IMR-90 (cell line): ENCODE results near the gene CYP39A1. TPM values are rescaled to one million over a fixed set of nuclear protein-coding genes. Genes with fewer than 3 reads are reported as not detected.

Experiments
- ATAC-seq: fragments of 200-7000 bp; cut with Tn5 transposase; 2 replicates; pipeline ENCODE4 v1.9.1; 2020; ENCODE audit warnings: low read depth, mild to moderate bottlenecking, moderate library complexity
- BruUV-seq: library from RNA; stranded (reverse); fragments of 400-500 nt; replicated peaks from 2 replicates; lab custom pipeline; 2021; lab: Mats Ljungman, UMichigan
- CTCF ChIA-PET: fragments of 300-600 bp; formaldehyde crosslinking; extraction: SDS; loops from one replicate; lab custom pipeline; 2021; ENCODE audit warnings: antibody characterized with exemption; lab: Yijun Ruan, JAX
- POLR2A ChIA-PET: fragments of 300-600 bp; sonication (Branson Sonifier 250); formaldehyde crosslinking; loops from one replicate; lab custom pipeline; 2022; ENCODE audit warnings: antibody characterized with exemption; ENCODE audit not compliant: unreplicated experiment; lab: Charles Lee
- DNase-seq: peaks from one replicate; pipeline ENCODE4 v3.0.0; 2013
- H2AFZ ChIP-seq: replicated peaks from 2 replicates; pipeline ENCODE3; 2013; ENCODE audit warnings: low read length, mild to moderate bottlenecking; ENCODE audit not compliant: poor library complexity
- H2AK5ac ChIP-seq: 2 replicates; pipeline ENCODE4 v1.6.1; 2013; ENCODE audit warnings: low read depth, low read length, inconsistent platforms
- H2AK9ac ChIP-seq: replicated peaks from 2 replicates; pipeline ENCODE3; 2013; ENCODE audit warnings: mild to moderate bottlenecking, low read depth, low read length, moderate library complexity; ENCODE audit not compliant: poor library complexity
- H2BK120ac ChIP-seq: 2 replicates; pipeline ENCODE4 v1.6.1; 2013; ENCODE audit warnings: low read depth, low read length, inconsistent platforms
- H2BK15ac ChIP-seq: 3 replicates; pipeline ENCODE4 v1.6.1; 2013; ENCODE audit warnings: low read depth, low read length, inconsistent platforms
- H2BK20ac ChIP-seq: 2 replicates; pipeline ENCODE4 v1.6.1; 2013; ENCODE audit warnings: low read depth, mild to moderate bottlenecking, inconsistent platforms, low read length, moderate library complexity
- H2BK5ac ChIP-seq: 2 replicates; pipeline ENCODE4 v1.6.1; 2013; ENCODE audit warnings: mild to moderate bottlenecking, low read depth, low read length, inconsistent platforms; ENCODE audit not compliant: poor library complexity, severe bottlenecking
- H3K14ac ChIP-seq: replicated peaks from 2 replicates; pipeline ENCODE4 v1.6.1; 2013; ENCODE audit warnings: low read depth, low read length, inconsistent platforms
- H3K18ac ChIP-seq: 2 replicates; pipeline ENCODE4 v1.6.1; 2013; ENCODE audit warnings: low read depth, low read length, control low read depth
- H3K23ac ChIP-seq: 2 replicates; pipeline ENCODE4 v1.6.1; 2013; ENCODE audit warnings: low read depth, low read length, inconsistent platforms
- H3K27ac ChIP-seq: 2 replicates; pipeline ENCODE4 v1.5.1; 2013; ENCODE audit warnings: mild to moderate bottlenecking, control low read depth, low read length; ENCODE audit not compliant: insufficient read depth
- H3K27me3 ChIP-seq: 2 replicates; pipeline ENCODE4 v1.6.1; 2013; ENCODE audit warnings: low read length; ENCODE audit not compliant: control insufficient read depth, insufficient read depth
- H3K36me3 ChIP-seq: 2 replicates; pipeline ENCODE4 v1.6.1; 2013; ENCODE audit warnings: low read length, mixed read lengths; ENCODE audit not compliant: control insufficient read depth, insufficient read depth
- H3K4ac ChIP-seq: 2 replicates; pipeline ENCODE4 v1.6.1; 2013; ENCODE audit warnings: low read depth, low read length, inconsistent platforms
- H3K4me1 ChIP-seq: 2 replicates; pipeline ENCODE4 v1.6.1; 2013; ENCODE audit warnings: low read length, mixed read lengths; ENCODE audit not compliant: control insufficient read depth, insufficient read depth
- H3K4me2 ChIP-seq: 2 replicates; pipeline ENCODE4 v1.6.1; 2013; ENCODE audit warnings: low read depth, mild to moderate bottlenecking, control low read depth, low read length, moderate library complexity
- H3K4me3 ChIP-seq: 2 replicates; pipeline ENCODE4 v1.5.1; 2013; ENCODE audit warnings: low read depth, mild to moderate bottlenecking, control low read depth, low read length, moderate library complexity; ENCODE audit not compliant: insufficient read depth
- H3K56ac ChIP-seq: 2 replicates; pipeline ENCODE4 v1.6.1; 2013; ENCODE audit warnings: low read length, inconsistent platforms; ENCODE audit not compliant: insufficient read depth; ENCODE audit errors: extremely low read depth
- H3K79me1 ChIP-seq, 2 experiments: 2 replicates each; pipeline ENCODE4 v1.6.1; 2013; ENCODE audit warnings: low read length in 2 of 2, inconsistent platforms in 1 of 2, low read depth in 1 of 2
- H3K9ac ChIP-seq: 2 replicates; pipeline ENCODE4 v1.6.1; 2013; ENCODE audit warnings: low read depth, low read length, control low read depth
- H3K9me1 ChIP-seq: 2 replicates; pipeline ENCODE4 v1.6.1; 2013; ENCODE audit warnings: low read length, inconsistent platforms; ENCODE audit not compliant: insufficient read depth
- H3K9me3 ChIP-seq: 2 replicates; pipeline ENCODE4 v1.6.1; 2013; ENCODE audit warnings: low read length; ENCODE audit not compliant: control insufficient read depth, insufficient read depth
- H4K20me1 ChIP-seq: 2 replicates; pipeline ENCODE4 v1.6.1; 2013; ENCODE audit warnings: low read length, inconsistent platforms; ENCODE audit not compliant: insufficient read depth
- H4K5ac ChIP-seq: 2 replicates; pipeline ENCODE4 v1.6.1; 2013; ENCODE audit warnings: mild to moderate bottlenecking, low read depth, low read length, control low read depth
- H4K8ac ChIP-seq, 2 experiments: 2 replicates each; pipeline ENCODE4 v1.6.1; 2013; ENCODE audit warnings: low read depth in 2 of 2, low read length in 2 of 2, control low read depth in 1 of 2, inconsistent platforms in 1 of 2
- H4K91ac ChIP-seq: 2 replicates; pipeline ENCODE4 v1.6.1; 2013; ENCODE audit warnings: low read depth, low read length, inconsistent platforms; ENCODE audit not compliant: insufficient read depth
- MAFK ChIP-seq: IDR thresholded peaks from 2 replicates; pipeline ENCODE4 v1.6.1; 2012; ENCODE audit warnings: low read depth, low read length, improper control_type of control experiment
- MAZ ChIP-seq: IDR thresholded peaks from 2 replicates; pipeline ENCODE4 v1.6.1; 2012; ENCODE audit warnings: low read depth, mild to moderate bottlenecking, low read length, improper control_type of control experiment, moderate library complexity, borderline replicate concordance
- MXI1 ChIP-seq: IDR thresholded peaks from 2 replicates; pipeline ENCODE4 v1.6.1; 2012; ENCODE audit warnings: low read depth, mild to moderate bottlenecking, low read length, moderate library complexity, borderline replicate concordance
- POLR2A ChIP-seq: IDR thresholded peaks from 2 replicates; pipeline ENCODE4 v1.6.1; 2012; ENCODE audit warnings: mild to moderate bottlenecking, low read depth, low read length
- dilution Hi-C: fragments of 300-500 bp; cut with HindIII; formaldehyde crosslinking; loops from one replicate; pipeline ENCODE4 v1.14.3; 2018; ENCODE audit warnings: low sequenced_read_pairs; ENCODE audit not compliant: unreplicated experiment
- in situ Hi-C: fragments of 300-500 bp; cut with MboI; formaldehyde crosslinking; loops from 3 replicates; pipeline ENCODE4 v1.14.3; 2019; ENCODE audit warnings: low sequenced_read_pairs, inconsistent platforms, mixed read lengths
- intact Hi-C: fragments of 100-400 bp; cut with micrococcal nuclease; formaldehyde crosslinking; loops from 2 replicates; pipeline ENCODE4 v1.10.0; 2022
- polyA plus RNA-seq, 3 experiments: library from polyadenylated mRNA; depleted of rRNA; stranded (reverse); fragments of >200 nt; gene quantifications; 2 replicates each; pipeline ENCODE4 v1.2.3, GENCODE V29; 2012; ENCODE audit warnings: low replicate concordance in 1 of 3
- total RNA-seq: library from RNA; depleted of rRNA; stranded (reverse); fragments of >200 nt; gene quantifications from 2 replicates; pipeline ENCODE4 v1.2.3, GENCODE V29; 2012
- TF ChIP-seq, protein P1 (sequence below): conservative IDR thresholded peaks from 2 replicates; pipeline ENCODE4 v1.5.1; 2012; ENCODE audit warnings: mild to moderate bottlenecking, low read depth, low read length, improper control_type of control experiment
- TF ChIP-seq, protein P2 (sequence below): fragments of 150-350 bp; IDR thresholded peaks from 2 replicates; pipeline ENCODE4 v1.6.1; 2016; ENCODE audit warnings: low read depth, mild to moderate bottlenecking, low read length, moderate library complexity, borderline replicate concordance

CYP39A1 gene
- total and polyA plus RNA-seq, 2 of the 4 experiments (the other 2 are of a cell fraction), result 0.03 TPM; not detected in 1

DNA sequence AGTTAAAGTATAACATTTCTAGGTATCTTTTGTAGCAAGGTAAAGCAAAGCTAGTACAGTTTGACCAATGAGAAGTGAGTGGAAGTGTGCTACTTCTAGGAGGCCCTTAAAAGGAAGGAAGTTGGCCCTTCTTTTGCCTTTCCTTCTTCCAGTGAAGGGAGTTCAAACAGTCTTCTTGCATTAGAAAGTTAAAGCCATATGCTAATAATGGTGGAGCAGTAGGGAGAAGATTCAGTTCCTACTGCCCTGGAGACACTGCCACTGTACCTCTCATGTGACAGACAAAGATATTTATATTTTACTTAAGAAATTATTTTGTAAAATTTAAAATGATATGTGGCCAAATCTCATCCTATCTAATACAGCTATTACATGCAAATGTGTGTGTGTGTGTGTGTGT, 135.4 kb downstream of the CYP39A1 start:
- dilution Hi-C loops, result no loop called here

More for the DNA sequence above, 135.4 kb downstream of the CYP39A1 start:
- no peaks in the 10 kb centered on the region for H3K36me3 ChIP-seq
- H3K79me1 ChIP-seq, result no peaks in the 10 kb centered on the region
- H3K9ac ChIP-seq, result no peak overlapping the region
- no peak overlapping the region for H3K27ac ChIP-seq
- no peak overlapping the region for H3K23ac ChIP-seq
- H3K14ac ChIP-seq, result no peak overlapping the region
- TF ChIP-seq POLR2A (no peak), MAZ (no peak), MXI1 (no peak), MAFK (no peak)
- TF ChIP-seq, protein P1, sequence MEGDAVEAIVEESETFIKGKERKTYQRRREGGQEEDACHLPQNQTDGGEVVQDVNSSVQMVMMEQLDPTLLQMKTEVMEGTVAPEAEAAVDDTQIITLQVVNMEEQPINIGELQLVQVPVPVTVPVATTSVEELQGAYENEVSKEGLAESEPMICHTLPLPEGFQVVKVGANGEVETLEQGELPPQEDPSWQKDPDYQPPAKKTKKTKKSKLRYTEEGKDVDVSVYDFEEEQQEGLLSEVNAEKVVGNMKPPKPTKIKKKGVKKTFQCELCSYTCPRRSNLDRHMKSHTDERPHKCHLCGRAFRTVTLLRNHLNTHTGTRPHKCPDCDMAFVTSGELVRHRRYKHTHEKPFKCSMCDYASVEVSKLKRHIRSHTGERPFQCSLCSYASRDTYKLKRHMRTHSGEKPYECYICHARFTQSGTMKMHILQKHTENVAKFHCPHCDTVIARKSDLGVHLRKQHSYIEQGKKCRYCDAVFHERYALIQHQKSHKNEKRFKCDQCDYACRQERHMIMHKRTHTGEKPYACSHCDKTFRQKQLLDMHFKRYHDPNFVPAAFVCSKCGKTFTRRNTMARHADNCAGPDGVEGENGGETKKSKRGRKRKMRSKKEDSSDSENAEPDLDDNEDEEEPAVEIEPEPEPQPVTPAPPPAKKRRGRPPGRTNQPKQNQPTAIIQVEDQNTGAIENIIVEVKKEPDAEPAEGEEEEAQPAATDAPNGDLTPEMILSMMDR, result no peak
- TF ChIP-seq, protein P2, sequence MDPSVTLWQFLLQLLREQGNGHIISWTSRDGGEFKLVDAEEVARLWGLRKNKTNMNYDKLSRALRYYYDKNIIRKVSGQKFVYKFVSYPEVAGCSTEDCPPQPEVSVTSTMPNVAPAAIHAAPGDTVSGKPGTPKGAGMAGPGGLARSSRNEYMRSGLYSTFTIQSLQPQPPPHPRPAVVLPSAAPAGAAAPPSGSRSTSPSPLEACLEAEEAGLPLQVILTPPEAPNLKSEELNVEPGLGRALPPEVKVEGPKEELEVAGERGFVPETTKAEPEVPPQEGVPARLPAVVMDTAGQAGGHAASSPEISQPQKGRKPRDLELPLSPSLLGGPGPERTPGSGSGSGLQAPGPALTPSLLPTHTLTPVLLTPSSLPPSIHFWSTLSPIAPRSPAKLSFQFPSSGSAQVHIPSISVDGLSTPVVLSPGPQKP, result no peak
- no peak overlapping the region for H3K56ac ChIP-seq
- no peaks in the 10 kb centered on the region for H3K27me3 ChIP-seq
- H3K4ac ChIP-seq, result no peak overlapping the region
- H3K18ac ChIP-seq, result no peak overlapping the region
- H3K9me1 ChIP-seq, result no peaks in the 10 kb centered on the region
- H4K91ac ChIP-seq, result no peak overlapping the region
- POLR2A ChIA-PET, result no interaction called here
- no peak overlapping the region for H2AK9ac ChIP-seq
- CTCF ChIA-PET, result no interaction called here
- no peak overlapping the region for H2BK120ac ChIP-seq
- DNase-seq (no peak), ATAC-seq (no peak)
- no peak overlapping the region for H2BK20ac ChIP-seq
- H3K4me1 ChIP-seq, result no peaks in the 10 kb centered on the region
- no peak overlapping the region for H2BK5ac ChIP-seq
- no peak overlapping the region for H4K5ac ChIP-seq
- BruUV-seq, result no TSS peak
- H4K8ac ChIP-seq, result no peak overlapping the region
- intact Hi-C loops, result no loop called here
- no peak overlapping the region for H3K4me2 ChIP-seq
- no peaks in the 10 kb centered on the region for H4K20me1 ChIP-seq
- H2AK5ac ChIP-seq, result no peak overlapping the region
- no peaks in the 10 kb centered on the region for H3K9me3 ChIP-seq
- H2AFZ ChIP-seq, result no peak overlapping the region
- in situ Hi-C loops, result no loop called here
- no peak overlapping the region for H3K4me3 ChIP-seq
- no peak overlapping the region for H2BK15ac ChIP-seq
